Liver (tissue), 9 donors: ENCODE data around the gene ABCA12. TPM values are rescaled to one million over a fixed set of nuclear protein-coding genes. Genes with fewer than 3 reads are reported as not detected.

ENCODE experiments used
- DNase-seq: peaks from one replicate; pipeline ENCODE4 v3.0.0-alpha.2; 2017; ENCODE audit warnings: low spot score
- H3K27ac ChIP-seq, 2 donors: one replicate each; pipeline ENCODE4 v1.7.0; 2013; ENCODE audit warnings: inconsistent platforms in 2 of 2, low read length in 2 of 2, control low read depth in 1 of 2, low read depth in 1 of 2, mild to moderate bottlenecking in 1 of 2
- H3K27me3 ChIP-seq, 4 donors: one replicate each; pipeline versions ENCODE4 v1.6.1 to v1.7.0; 2013; ENCODE audit warnings: low read length in 3 of 4, inconsistent platforms in 1 of 4, mild to moderate bottlenecking in 1 of 4, moderate library complexity in 1 of 4; ENCODE audit not compliant: control insufficient read depth in 4 of 4, insufficient read depth in 4 of 4
- H3K36me3 ChIP-seq, 4 donors: one replicate each; pipeline versions ENCODE4 v1.6.1 to v1.7.0; 2013; ENCODE audit warnings: low read length in 3 of 4, mild to moderate bottlenecking in 3 of 4, low read depth in 1 of 4, moderate library complexity in 1 of 4; ENCODE audit not compliant: control insufficient read depth in 4 of 4, insufficient read depth in 3 of 4
- H3K4me1 ChIP-seq, 4 donors: one replicate each; pipeline versions ENCODE4 v1.6.1 to v1.7.0; 2013; ENCODE audit warnings: low read length in 3 of 4, mild to moderate bottlenecking in 3 of 4, moderate library complexity in 1 of 4; ENCODE audit not compliant: control insufficient read depth in 4 of 4, insufficient read depth in 4 of 4
- H3K4me3 ChIP-seq, 3 donors: one replicate each; pipeline versions ENCODE4 v1.6.1 to v1.7.0; 2013; ENCODE audit warnings: low read length in 3 of 3, control low read depth in 1 of 3, low read depth in 1 of 3, mild to moderate bottlenecking in 1 of 3
- H3K9ac ChIP-seq, 2 donors: one replicate each; pipeline ENCODE4 v1.7.0; 2013; ENCODE audit warnings: low read length in 2 of 2, mild to moderate bottlenecking in 2 of 2, moderate library complexity in 2 of 2, control low read depth in 1 of 2, low read depth in 1 of 2
- H3K9me3 ChIP-seq, 4 donors: one replicate each; pipeline versions ENCODE4 v1.6.1 to v1.7.0; 2013; ENCODE audit warnings: low read length in 3 of 4; ENCODE audit not compliant: control insufficient read depth in 4 of 4
- ATF3 ChIP-seq: IDR thresholded peaks from 2 replicates; pipeline ENCODE4 v1.6.1; 2016; ENCODE audit warnings: antibody characterized with exemption
- CTCF ChIP-seq: fragments of 150-350 bp; IDR thresholded peaks from 2 replicates; pipeline ENCODE4 v1.5.1; 2017; ENCODE audit warnings: improper control_type of control experiment, low read depth, low read length; ENCODE audit not compliant: missing input control
- EGR1 ChIP-seq, 2 donors: IDR thresholded peaks; 2 replicates each; pipeline ENCODE4 v1.6.1; 2016 to 2018; ENCODE audit warnings: antibody characterized with exemption in 2 of 2, low read depth in 2 of 2
- FOXA1 ChIP-seq: IDR thresholded peaks from 2 replicates; pipeline ENCODE4 v1.6.1; 2016; ENCODE audit warnings: antibody characterized with exemption
- FOXA2 ChIP-seq: IDR thresholded peaks from 2 replicates; pipeline ENCODE4 v1.6.1; 2016; ENCODE audit warnings: antibody characterized with exemption
- GABPA ChIP-seq, 2 donors: IDR thresholded peaks in 1 of 2; conservative IDR thresholded peaks in 1 of 2; 2 replicates each; pipeline ENCODE4 v1.6.1; 2016; ENCODE audit warnings: antibody characterized with exemption in 2 of 2, mild to moderate bottlenecking in 1 of 2, moderate library complexity in 1 of 2
- HNF4A ChIP-seq, 2 donors: conservative IDR thresholded peaks; 2 replicates each; pipeline ENCODE4 v1.6.1; 2016; ENCODE audit warnings: antibody characterized with exemption in 2 of 2, mild to moderate bottlenecking in 2 of 2
- HNF4G ChIP-seq: IDR thresholded peaks from 2 replicates; pipeline ENCODE4 v1.6.1; 2016; ENCODE audit warnings: antibody characterized with exemption
- JUND ChIP-seq, 2 donors: IDR thresholded peaks; 2 replicates each; pipeline ENCODE4 v1.6.1; 2016; ENCODE audit warnings: antibody characterized with exemption in 2 of 2
- MAX ChIP-seq: IDR thresholded peaks from 2 replicates; pipeline ENCODE4 v1.6.1; 2016; ENCODE audit warnings: antibody characterized with exemption
- NR2F2 ChIP-seq: IDR thresholded peaks from 2 replicates; pipeline ENCODE4 v1.6.1; 2016; ENCODE audit warnings: antibody characterized with exemption
- RAD21 ChIP-seq, 2 donors: IDR thresholded peaks; 2 replicates each; pipeline ENCODE4 v1.6.1; 2016; ENCODE audit warnings: antibody characterized with exemption in 2 of 2, mild to moderate bottlenecking in 2 of 2
- REST ChIP-seq: IDR thresholded peaks from 2 replicates; pipeline ENCODE4 v1.6.1; 2016; ENCODE audit warnings: antibody characterized with exemption, mild to moderate bottlenecking
- RXRA ChIP-seq, 2 donors: IDR thresholded peaks; 2 replicates each; pipeline ENCODE4 v1.6.1; 2017 to 2018; ENCODE audit warnings: antibody characterized with exemption in 2 of 2, mild to moderate bottlenecking in 1 of 2
- SP1 ChIP-seq: IDR thresholded peaks from 2 replicates; pipeline ENCODE4 v1.6.1; 2018; ENCODE audit warnings: antibody characterized with exemption, mild to moderate bottlenecking
- TAF1 ChIP-seq: conservative IDR thresholded peaks from 2 replicates; pipeline ENCODE4 v1.6.1; 2016; ENCODE audit warnings: antibody characterized with exemption, mild to moderate bottlenecking
- YY1 ChIP-seq: IDR thresholded peaks from 2 replicates; pipeline ENCODE4 v1.6.1; 2016; ENCODE audit warnings: antibody characterized with exemption, mild to moderate bottlenecking
- ZBTB33 ChIP-seq: IDR thresholded peaks from 2 replicates; pipeline ENCODE4 v1.6.1; 2016; ENCODE audit warnings: antibody characterized with exemption
- WGBS: extraction: QIAGEN DNeasy Blood & Tissue Kit; methylation state at CpG from one replicate; pipeline ENCODE4 v1.1.7; 2013; 5-methylcytosine and 5-hydroxymethylcytosine counted together
- polyA plus RNA-seq, 2 donors: library from polyadenylated mRNA; stranded (reverse) in 1 of 2; unstranded in 1 of 2; fragments of 200-250 nt in 1 of 2; fragments of >200 nt in 1 of 2; fragmentation: Nextera tagmentation in 1 of 2; extraction: Ambion mirVana in 1 of 2; gene quantifications; one replicate each; pipeline versions ENCODE4 v1.2.1 to v1.2.3, GENCODE V29; 2013 to 2015
- total RNA-seq, 2 donors: library from RNA; depleted of rRNA; stranded (reverse); fragments of >200 nt; gene quantifications; one replicate each; pipeline ENCODE4 v1.2.3, GENCODE V29; 2014
- donor health status: healthy.
- donor health status: healthy.
- donor health status: healthy.
- donor health status: healthy.
- donor health status: healthy.

ABCA12 gene
- total and polyA plus RNA-seq, 4 donors = 0.03 TPM; not detected in 3

GRCh38 chr2:215003001-215003400 is 135.4 kb downstream of the ABCA12 start (continued):
- TF ChIP-seq CTCF = no peak

GRCh38 chr2:215002500-215002899 is 135.9 kb downstream of the ABCA12 start:
- whole genome bisulfite sequencing = 25% methylated on average over 5 of the region's 5 CpGs
- Histone ChIP-seq H3K27ac (no peak overlapping the region), H3K9me3 (no peaks in the 10 kb centered on the region), H3K4me1 (no peaks in the 10 kb centered on the region), H3K4me3 (no peak overlapping the region), H3K9ac (no peak overlapping the region), H3K27me3 (peaks cover 0 to 2% (median 0%) of the 10 kb centered on the region in 4 donors), H3K36me3 (no peaks in the 10 kb centered on the region)
- no peak for DNase-seq
- peak; percentile 74 to 77 for TF ChIP-seq RAD21 (IDR thresholded peaks at IDR 0.05)
- no peak for TF ChIP-seq JUND (IDR thresholded peaks at IDR 0.05)
- peak; percentile 58 for TF ChIP-seq CTCF

GRCh38 chr2:215000721-215001120 is 137.7 kb downstream of the ABCA12 start:
- no peak overlapping the region for H3K4me3 ChIP-seq

More at GRCh38 chr2:215000721-215001120, 137.7 kb downstream of the ABCA12 start:
- Histone ChIP-seq H3K27ac (no peak overlapping the region), H3K4me1 (no peaks in the 10 kb centered on the region), H3K9ac (no peak overlapping the region), H3K9me3 (no peaks in the 10 kb centered on the region), H3K27me3 (peaks cover 0 to 2% (median 0%) of the 10 kb centered on the region in 4 donors), H3K36me3 (no peaks in the 10 kb centered on the region)
- no peak for DNase-seq
- WGBS = 61% methylated on average over 3 of the region's 3 CpGs
- no peak for TF ChIP-seq RXRA (IDR thresholded peaks at IDR 0.05)
- no peak for TF ChIP-seq GABPA (IDR thresholded peaks at IDR 0.05 in 1 of 2, conservative IDR thresholded peaks at IDR 0.05 in 1 of 2)
- TF ChIP-seq JUND (IDR thresholded peaks at IDR 0.05) = no peak
- no peak for TF ChIP-seq REST
- no peak for TF ChIP-seq NR2F2
- no peak for TF ChIP-seq EGR1 (IDR thresholded peaks at IDR 0.05; ENCODE audit: low read depth in 2 of 2)
- TF ChIP-seq MAX = no peak
- no peak for TF ChIP-seq CTCF
- no peak for TF ChIP-seq FOXA1
- TF ChIP-seq ATF3 = no peak
- no peak for TF ChIP-seq ZBTB33
- no peak for TF ChIP-seq HNF4A (conservative IDR thresholded peaks at IDR 0.05)
- no peak for TF ChIP-seq RAD21 (IDR thresholded peaks at IDR 0.05)
- no peak for TF ChIP-seq SP1
- no peak for TF ChIP-seq YY1
- no peak for TF ChIP-seq TAF1
- no peak for TF ChIP-seq FOXA2
- no peak for TF ChIP-seq HNF4G
